Gastroesophageal sphincter (tissue), 4 donors: ENCODE data around the gene CDH13. TPM values are rescaled to one million over a fixed set of nuclear protein-coding genes. Genes with fewer than 3 reads are reported as not detected.

Experiments used
- ATAC-seq: fragments of 150-250 bp; one replicate; pipeline ENCODE4 v1.9.1; 2016; ENCODE audit warnings: mild to moderate bottlenecking, moderate library complexity
- H3K27ac ChIP-seq, 4 donors: fragments of 200-600 bp; sonication (generic) in 3 of 4; 1 replicate in 3 of 4; 2 replicates in 1 of 4; pipeline ENCODE4 v1.5.1; 2016 to 2019
- H3K27me3 ChIP-seq: fragments of 200-600 bp; sonication (generic); one replicate; pipeline ENCODE4 v1.5.1; 2019
- H3K36me3 ChIP-seq, 2 donors: fragments of 200-600 bp; sonication (generic); one replicate each; pipeline ENCODE4 v1.5.1; 2019; ENCODE audit warnings: control low read depth in 1 of 2
- H3K4me1 ChIP-seq, 3 donors: fragments of 200-600 bp; sonication (generic); 1 replicate in 2 of 3; 2 replicates in 1 of 3; pipeline ENCODE4 v1.5.1; 2016 to 2019; ENCODE audit warnings: control low read depth in 2 of 3
- H3K4me3 ChIP-seq, 2 donors: fragments of 200-600 bp; sonication (generic); one replicate each; pipeline ENCODE4 v1.5.1; 2019; ENCODE audit warnings: mild to moderate bottlenecking in 1 of 2, moderate library complexity in 1 of 2
- H3K9me3 ChIP-seq, 3 donors: fragments of 200-600 bp; sonication (generic); one replicate each; pipeline ENCODE4 v1.5.1; 2017 to 2019; ENCODE audit warnings: control low read depth in 2 of 3
- CTCF ChIP-seq, 4 experiments: fragments of 200-600 bp in 2 of 4; fragments of 450-650 bp in 2 of 4; sonication (generic) in 1 of 4; IDR thresholded peaks; one replicate each; pipeline ENCODE4 v1.5.1; 2017 to 2019; ENCODE audit warnings: antibody characterized with exemption in 4 of 4, mild to moderate bottlenecking in 2 of 4, moderate library complexity in 2 of 4
- EP300 ChIP-seq: sonication (generic); formaldehyde crosslinking; IDR thresholded peaks from one replicate; pipeline ENCODE4 v1.6.1; 2017; ENCODE audit warnings: antibody characterized with exemption, mild to moderate bottlenecking
- POLR2A ChIP-seq, 2 donors: fragments of 450-650 bp; IDR thresholded peaks; one replicate each; pipeline ENCODE4 v1.6.1; 2017; ENCODE audit warnings: antibody characterized with exemption in 2 of 2, mild to moderate bottlenecking in 2 of 2, moderate library complexity in 1 of 2
- POLR2AphosphoS5 ChIP-seq: sonication (generic); formaldehyde crosslinking; IDR thresholded peaks from one replicate; pipeline ENCODE4 v1.6.1; 2017; ENCODE audit warnings: antibody characterized with exemption
- WGBS, 2 donors: methylation state at CpG; one replicate each; pipeline ENCODE4 v1.1.5; 2018; ENCODE audit warnings: low coverage in 1 of 2; 5-methylcytosine and 5-hydroxymethylcytosine counted together
- total RNA-seq, 4 donors: library from RNA; depleted of rRNA; stranded (reverse); fragments of >200 nt; gene quantifications; one replicate each; pipeline ENCODE4 v1.1.0, GENCODE V29; 2016

The CDH13 gene
- total RNA-seq, 4 donors from 2014 or later, result 4.2 to 22.3 (median 11.4) TPM

- Histone ChIP-seq H3K4me3 (no peak overlapping the region), H3K9me3 (no peaks in the 10 kb centered on the region), H3K4me1 (no peaks in the 10 kb centered on the region), H3K36me3 (no peaks in the 10 kb centered on the region), H3K27me3 (no peaks in the 10 kb centered on the region), H3K27ac (no peak overlapping the region)
- WGBS, 2 donors, result 65 to 83% methylated on average over 1 to 2 of the region's 2 CpGs
- ATAC-seq, result no peak
- no peak for TF ChIP-seq CTCF (IDR thresholded peaks at IDR 0.05)
- TF ChIP-seq POLR2AphosphoS5, result no peak
- TF ChIP-seq POLR2A (IDR thresholded peaks at IDR 0.05), result no peak
- no peak for TF ChIP-seq EP300
Measured at GRCh38 chr16:83338941-83339340, 712.2 kb downstream of the CDH13 start.

GRCh38 chr16:83343935-83344366 is 717.2 kb downstream of the CDH13 start:
- no peak for ATAC-seq
- 84 to 92% methylated on average over 6 to 8 of the region's 8 CpGs for WGBS, 2 donors

GRCh38 chr16:83345846-83346640 is 719.3 kb downstream of the CDH13 start:
- TF ChIP-seq CTCF (IDR thresholded peaks at IDR 0.05) (no peak), EP300 (no peak), POLR2AphosphoS5 (no peak), POLR2A (IDR thresholded peaks at IDR 0.05) (no peak)
- 61 to 77% methylated on average over 4 to 14 of the region's 14 CpGs for WGBS, 2 donors
- H3K4me3 ChIP-seq, result no peak overlapping the region

More at GRCh38 chr16:83343935-83344366, 717.2 kb downstream of the CDH13 start:
- Histone ChIP-seq H3K36me3 (no peaks in the 10 kb centered on the region), H3K27me3 (no peaks in the 10 kb centered on the region), H3K4me3 (no peak overlapping the region), H3K4me1 (no peaks in the 10 kb centered on the region), H3K9me3 (no peaks in the 10 kb centered on the region), H3K27ac (no peak overlapping the region)
- TF ChIP-seq POLR2A (IDR thresholded peaks at IDR 0.05) (no peak), POLR2AphosphoS5 (no peak), EP300 (no peak), CTCF (IDR thresholded peaks at IDR 0.05) (no peak)

GRCh38 chr16:83348991-83349390 is 722.2 kb downstream of the CDH13 start:
- no peak for ATAC-seq
- Histone ChIP-seq H3K36me3 (no peaks in the 10 kb centered on the region), H3K27ac (no peak overlapping the region), H3K27me3 (no peaks in the 10 kb centered on the region), H3K9me3 (no peaks in the 10 kb centered on the region), H3K4me3 (no peak overlapping the region), H3K4me1 (no peaks in the 10 kb centered on the region)
- TF ChIP-seq POLR2AphosphoS5 (no peak), EP300 (no peak)
- WGBS, 2 donors, result 76 to 80% methylated on average over 2 to 4 of the region's 5 CpGs

More at GRCh38 chr16:83345846-83346640, 719.3 kb downstream of the CDH13 start:
- Histone ChIP-seq H3K9me3 (no peaks in the 10 kb centered on the region), H3K27ac (no peak overlapping the region), H3K27me3 (no peaks in the 10 kb centered on the region), H3K36me3 (no peaks in the 10 kb centered on the region), H3K4me1 (no peaks in the 10 kb centered on the region)
- ATAC-seq, result no peak

GRCh38 chr16:83350481-83350880 is 723.7 kb downstream of the CDH13 start:
- no peak overlapping the region for H3K27ac ChIP-seq
- TF ChIP-seq POLR2AphosphoS5, result no peak
- TF ChIP-seq EP300, result no peak
- no peak for TF ChIP-seq CTCF (IDR thresholded peaks at IDR 0.05)
- no peak for TF ChIP-seq POLR2A (IDR thresholded peaks at IDR 0.05)
- H3K4me1 ChIP-seq, result no peaks in the 10 kb centered on the region
- no peak for ATAC-seq
- 40 to 78% methylated on average over 1 to 4 of the region's 5 CpGs for WGBS, 2 donors
- H3K9me3 ChIP-seq, result no peaks in the 10 kb centered on the region
- H3K27me3 ChIP-seq, result no peaks in the 10 kb centered on the region
- no peaks in the 10 kb centered on the region for H3K36me3 ChIP-seq
- H3K4me3 ChIP-seq, result no peak overlapping the region
